Left renal cortex interstitium (tissue), 4 donors: Measurements from ENCODE around the gene EPHB2. TPM values are rescaled to one million over a fixed set of nuclear protein-coding genes. Genes with fewer than 3 reads are reported as not detected.

Experiments used
- DNase-seq, 4 donors: peaks; one replicate each; pipeline ENCODE4 v3.0.0-alpha.2; 2013; ENCODE audit warnings: low read depth in 4 of 4, low spot score in 2 of 4, missing footprints in 1 of 4
- polyA plus RNA-seq, 4 donors: library from polyadenylated mRNA; unstranded; fragments of 120-200 nt; gene quantifications; one replicate each; pipeline ENCODE4 v1.2.1, GENCODE V29; 2013; ENCODE audit not compliant: insufficient read length in 4 of 4

The EPHB2 gene
- polyA plus RNA-seq, 4 donors: 9.5 to 15.4 (median 12.6) TPM

DNA sequence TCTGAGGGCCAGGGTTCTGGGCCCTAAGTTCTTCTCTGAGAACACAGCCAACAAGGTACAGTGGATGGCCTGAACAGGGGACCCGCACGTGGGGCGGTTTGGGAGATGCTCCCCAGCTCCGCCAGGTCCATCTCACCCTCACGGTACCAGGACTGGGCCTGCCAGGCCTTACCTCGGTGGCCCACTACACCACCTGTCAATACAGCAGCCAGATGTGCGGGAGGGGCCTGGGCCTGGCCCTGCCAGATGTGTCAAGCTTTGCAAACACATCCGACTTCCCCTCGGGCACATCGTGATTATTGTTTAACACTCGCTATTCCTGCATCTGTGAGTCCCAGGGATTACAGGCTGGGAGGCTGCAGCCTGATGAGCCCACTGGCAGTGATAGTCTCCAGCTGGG is 139.6 kb downstream of the EPHB2 start:
- no peak for DNase-seq

GRCh38 chr1:22850681-22851080 is 140.0 kb downstream of the EPHB2 start:
- no peak for DNase-seq

DNA sequence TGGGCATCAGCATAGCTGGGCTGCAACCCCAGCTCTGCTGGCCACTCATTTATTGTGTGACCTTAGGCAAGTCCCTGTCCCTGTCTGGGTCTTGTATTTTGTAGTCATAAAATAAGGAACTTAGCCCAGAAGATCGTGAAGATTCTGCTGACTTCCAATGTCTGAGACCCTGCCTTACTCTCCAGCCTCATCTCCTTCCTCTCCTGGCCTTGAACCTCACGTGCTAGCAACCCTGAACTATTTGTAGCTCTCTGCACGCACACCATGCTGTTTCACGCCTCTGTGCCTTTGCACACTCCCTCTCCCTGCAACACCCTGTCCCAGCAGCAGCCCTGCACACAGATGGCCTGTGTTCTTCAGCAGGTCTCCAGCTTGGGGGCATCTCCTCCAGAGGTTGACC is 140.9 kb downstream of the EPHB2 start:
- no peak for DNase-seq

- no peak for DNase-seq
Observed at GRCh38 chr1:22852144-22852655, 141.6 kb downstream of the EPHB2 start.

DNA sequence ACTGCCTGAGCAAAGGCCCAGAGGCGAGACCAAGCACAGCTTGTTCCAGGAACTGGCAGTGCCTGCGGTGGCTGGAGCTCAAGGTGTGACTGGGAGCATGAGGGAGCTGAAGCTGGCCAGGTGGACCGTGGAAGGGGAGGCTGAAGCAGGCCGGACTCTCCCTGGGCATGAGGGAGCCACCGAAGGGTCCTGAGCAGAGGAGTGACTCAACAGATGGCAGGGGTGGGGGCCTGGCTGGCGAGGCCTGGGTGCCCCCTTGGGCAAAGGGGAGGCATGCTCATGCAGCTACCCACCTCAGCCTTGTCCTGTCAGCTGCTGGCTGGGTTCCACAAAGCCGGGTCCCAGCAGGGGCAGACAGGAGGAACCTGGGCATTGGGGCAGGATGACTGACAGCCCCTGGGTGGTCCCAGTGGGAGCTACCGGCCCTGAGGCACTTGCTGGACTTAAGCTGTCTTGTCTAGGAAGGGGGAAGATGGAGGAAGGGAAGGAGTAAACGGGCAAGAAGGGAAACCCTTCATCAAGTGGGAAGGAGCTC is 143.1 kb downstream of the EPHB2 start:
- DNase-seq: no peak

DNA sequence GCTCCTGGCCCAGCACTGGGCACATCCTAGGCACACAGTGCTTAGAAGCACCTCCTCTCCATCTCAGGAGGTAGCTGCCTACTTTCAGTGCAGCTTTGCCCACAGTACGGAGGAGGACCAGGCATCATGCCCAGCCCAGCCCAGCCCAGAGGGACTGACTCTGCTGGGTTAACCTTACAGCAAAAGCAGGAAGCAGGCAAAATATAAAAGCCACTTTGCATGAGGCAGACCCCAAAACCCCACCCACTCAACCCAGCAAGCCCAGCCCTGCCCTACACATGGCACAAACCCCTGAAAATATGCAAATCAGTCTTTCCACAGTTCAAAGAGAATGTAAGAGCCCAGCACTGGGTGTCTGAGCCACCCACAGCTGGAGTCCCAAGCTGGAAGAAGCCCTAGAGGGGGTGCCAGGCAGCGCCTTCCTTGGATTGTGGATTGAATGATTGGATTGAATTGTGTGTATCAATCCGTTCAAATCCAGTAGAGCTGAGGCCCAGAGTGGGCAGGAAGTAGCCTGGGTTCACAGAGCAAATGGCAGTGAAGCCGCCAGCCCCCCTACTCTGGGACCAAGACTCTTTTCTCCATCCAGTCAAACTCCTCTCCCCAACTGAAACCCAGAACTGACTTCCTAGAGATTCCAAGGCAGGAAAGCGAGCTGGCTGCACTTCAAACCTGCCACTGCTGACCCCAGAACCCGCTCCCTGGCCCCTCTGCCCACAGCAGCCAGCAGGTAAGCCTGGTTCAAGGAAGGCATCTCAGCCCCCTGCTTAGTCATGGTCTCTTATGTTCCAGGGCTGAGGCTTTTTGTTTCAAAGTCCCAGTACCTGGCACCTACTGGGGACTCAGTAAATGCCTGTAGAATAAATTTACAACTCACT is 144.3 kb downstream of the EPHB2 start:
- DNase-seq: no peak

DNA sequence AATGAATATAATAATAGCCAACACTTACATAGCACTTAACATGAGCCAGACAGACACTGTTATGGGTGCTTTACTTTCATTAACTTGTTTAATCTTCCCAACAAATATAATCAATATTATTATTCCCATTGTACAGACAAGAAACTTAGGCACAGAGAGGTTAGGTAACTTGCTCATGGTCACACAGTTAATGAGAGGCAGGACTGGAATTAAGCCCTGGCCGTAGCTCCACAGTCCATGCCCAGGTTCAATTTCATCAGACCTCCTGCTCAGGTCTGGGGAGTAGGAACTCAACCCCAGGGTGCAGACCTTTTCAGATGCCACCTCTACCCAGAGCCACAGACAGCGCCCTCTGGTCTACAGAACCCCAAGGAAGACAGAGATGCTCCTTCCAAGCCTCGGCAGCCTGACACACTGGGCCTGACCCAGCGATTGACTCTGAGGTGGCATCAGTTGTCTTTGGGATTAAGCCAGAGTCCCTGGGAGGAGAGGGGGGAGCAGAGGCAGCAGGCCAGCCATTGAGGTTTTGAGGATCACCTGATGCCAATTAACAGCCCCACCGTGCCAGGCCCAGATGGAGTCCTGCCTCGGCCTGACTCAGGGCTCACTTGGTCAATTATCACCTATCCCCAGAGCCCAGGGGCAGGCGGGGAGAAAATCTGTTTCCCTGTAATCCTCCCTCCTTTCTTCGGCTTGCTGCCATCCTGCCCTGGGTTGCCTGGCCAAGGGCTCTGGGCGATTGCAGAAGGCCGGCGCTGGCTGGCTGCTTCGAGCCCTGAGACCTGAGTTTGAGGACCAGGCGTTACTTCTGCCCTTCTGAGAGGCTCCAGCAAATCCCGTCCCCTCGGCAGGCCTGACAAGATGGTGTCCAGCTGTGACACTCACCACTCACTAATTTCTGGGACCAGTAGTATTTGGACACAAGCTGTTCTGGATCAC is 145.3 kb downstream of the EPHB2 start:
- no peak for DNase-seq

GRCh38 chr1:22857661-22858060 is 147.0 kb downstream of the EPHB2 start:
- DNase-seq: no peak

GRCh38 chr1:22860414-22860800 is 149.8 kb downstream of the EPHB2 start:
- no peak for DNase-seq

DNA sequence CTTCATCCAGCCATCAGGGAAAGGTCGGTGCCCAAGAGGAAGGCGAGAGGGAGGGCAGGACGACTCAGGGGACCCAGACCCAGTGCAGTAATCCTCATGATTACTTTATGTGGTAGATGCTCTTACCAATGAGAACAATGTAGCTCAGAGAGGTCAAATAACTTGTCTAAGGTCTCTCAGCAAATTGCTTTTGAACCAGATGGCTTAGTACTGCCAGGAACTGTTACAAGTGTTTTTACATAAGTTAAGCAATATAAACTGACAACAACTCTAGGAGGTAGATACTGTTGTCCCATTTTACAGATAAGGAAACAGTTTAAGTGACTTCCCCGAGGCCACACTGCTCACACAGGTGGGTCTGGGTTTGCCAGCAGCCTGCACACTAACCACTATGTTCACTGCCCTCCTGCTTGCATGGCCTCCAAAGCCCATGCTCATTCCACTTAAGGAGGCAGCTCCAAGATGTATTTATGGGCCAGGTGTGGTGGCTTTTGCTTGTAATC is 150.3 kb downstream of the EPHB2 start:
- DNase-seq: no peak

GRCh38 chr1:22861764-22862440 is 151.3 kb downstream of the EPHB2 start:
- no peak for DNase-seq

DNA sequence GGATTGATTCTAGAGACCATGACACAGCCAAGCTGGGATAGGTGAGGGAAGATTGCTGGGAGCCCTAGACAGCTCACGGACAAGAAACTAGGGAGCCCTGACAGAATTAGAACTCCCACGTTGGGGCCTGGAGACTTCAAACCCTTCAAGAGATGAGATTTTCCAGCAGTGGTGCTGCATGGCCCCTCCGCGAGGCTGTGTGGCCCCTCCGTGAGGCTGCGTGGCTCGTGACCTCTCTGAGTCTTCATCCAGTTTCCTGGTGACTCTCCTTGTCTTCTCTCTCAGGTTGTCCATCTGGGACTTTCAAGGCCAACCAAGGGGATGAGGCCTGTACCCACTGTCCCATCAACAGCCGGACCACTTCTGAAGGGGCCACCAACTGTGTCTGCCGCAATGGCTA is 152.1 kb downstream of the EPHB2 start:
- DNase-seq: no peak

- no peak for DNase-seq
Observed at GRCh38 chr1:22863766-22864165, 153.1 kb downstream of the EPHB2 start.

- DNase-seq: no peak
Observed at GRCh38 chr1:22864886-22865285, 154.2 kb downstream of the EPHB2 start.

DNA sequence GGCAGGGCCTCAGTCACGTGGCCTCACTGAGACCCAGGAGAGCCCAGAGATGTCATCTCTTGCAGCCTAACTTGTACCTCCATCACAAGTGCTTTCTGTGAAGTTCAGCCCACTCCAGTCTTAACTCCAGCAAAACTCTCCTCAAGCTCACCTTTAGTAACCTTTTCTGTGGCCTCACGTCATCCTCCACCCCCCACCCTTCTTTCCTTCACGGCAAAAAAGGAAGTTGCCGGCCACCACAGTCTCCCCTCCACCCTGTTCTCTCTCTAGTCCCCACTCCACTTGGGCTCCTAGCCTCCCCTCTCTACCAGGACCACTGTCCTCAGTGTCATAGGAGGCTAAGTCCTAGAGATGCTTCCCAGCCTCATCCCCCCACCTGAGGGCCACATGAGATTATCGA is 155.1 kb downstream of the EPHB2 start:
- no peak for DNase-seq

DNA sequence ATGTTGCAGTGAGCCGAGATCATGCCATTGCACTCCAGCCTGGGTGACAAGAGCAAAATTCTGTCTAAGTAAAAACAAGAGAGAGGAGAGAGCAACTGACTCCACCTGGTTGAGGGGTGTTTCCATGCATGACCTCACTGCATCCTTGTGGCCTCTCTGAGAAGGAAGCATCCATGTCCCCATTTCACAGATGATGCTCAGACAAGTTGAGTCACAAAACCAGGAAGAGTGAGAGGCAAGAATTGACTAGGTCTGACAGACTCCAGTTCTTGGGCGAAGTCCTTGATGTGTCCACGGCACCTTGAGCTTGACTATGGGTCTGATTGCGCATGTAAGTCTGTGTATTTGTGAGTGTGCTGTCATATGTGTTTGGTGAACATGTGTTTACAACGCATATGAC is 156.2 kb downstream of the EPHB2 start:
- DNase-seq: no peak

DNA sequence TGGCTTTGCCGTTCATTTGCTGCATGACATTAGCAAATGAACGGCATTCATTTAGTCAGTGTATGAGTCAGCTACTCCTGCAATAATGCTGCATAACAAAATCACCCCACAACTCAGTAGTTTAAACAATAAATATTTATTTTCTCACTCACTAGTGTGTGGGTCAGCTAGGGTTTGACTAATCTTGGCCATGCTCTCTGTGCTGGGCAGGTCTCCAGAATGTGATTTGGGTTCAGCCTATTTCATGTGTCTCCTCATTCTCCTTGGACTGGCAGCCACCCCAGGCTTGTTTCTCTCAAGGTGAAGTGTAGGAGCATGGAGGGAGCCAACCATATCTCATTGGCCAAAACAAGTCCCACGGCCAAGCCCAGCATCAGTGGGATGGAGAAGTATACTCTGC is 157.7 kb downstream of the EPHB2 start:
- DNase-seq: no peak

GRCh38 chr1:22869325-22869724 is 158.7 kb downstream of the EPHB2 start:
- no peak for DNase-seq

DNA sequence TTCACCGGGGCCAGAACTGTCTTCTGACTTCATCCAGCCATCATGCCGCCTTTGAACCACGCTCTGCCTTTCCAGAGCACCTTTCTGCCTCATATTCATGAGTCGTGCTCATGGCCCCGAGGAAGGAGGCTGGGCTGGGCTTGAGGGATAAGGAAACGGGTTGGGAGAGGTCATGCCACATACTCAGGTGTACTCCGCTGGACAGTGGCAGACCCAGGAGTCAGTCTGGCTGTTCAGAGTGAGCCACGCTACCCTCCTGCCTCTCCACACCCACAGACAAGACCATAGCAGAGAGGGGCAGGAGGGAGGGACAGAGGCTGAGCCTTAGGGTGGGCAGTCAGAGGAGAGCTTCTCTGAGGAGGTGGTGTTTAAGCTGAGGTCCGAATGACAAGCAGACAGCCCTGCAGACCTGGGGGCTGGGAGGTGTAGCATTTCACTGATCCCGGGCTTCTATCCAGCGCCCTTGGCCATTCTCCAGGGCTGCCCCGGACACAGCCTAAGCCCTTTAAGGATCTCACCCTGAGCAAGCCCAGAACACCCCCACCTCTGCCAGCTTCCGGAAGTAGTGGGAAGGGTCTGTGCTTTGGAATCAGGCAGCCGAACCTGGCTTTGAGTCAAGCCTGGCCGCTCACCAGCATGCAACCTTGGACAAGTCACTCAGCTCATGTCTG is 159.7 kb downstream of the EPHB2 start:
- no peak for DNase-seq
